CD4-positive, alpha-beta T cell treated with Interleukin-2 at 100 ng/mL for 4 hours (primary cell): ENCODE data around the gene DNAJC15.

Source experiments
- DNase-seq: peaks from one replicate; pipeline ENCODE4 v3.0.0-alpha.2; 2020; ENCODE audit warnings: low spot score

The DNAJC15 gene

DNA sequence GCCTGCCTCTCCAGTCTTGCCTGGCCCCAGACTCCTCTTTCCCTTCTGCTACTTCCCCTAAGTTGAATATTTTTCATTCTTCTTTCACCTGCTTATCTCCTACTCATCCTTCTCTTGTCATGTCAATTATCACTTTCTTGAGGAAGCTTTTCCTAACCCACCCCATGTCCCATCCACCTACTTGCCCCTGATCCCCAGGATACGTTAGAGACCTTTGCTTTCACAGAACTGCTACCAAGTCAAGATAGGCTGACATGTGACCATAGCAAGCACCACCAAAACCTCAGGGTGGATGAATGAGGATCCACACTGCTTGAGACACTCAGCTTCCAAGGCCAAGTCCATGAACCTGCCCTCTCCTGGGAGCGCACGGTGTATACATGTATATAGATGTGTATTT, 131.5 kb downstream of the DNAJC15 start:
- DNase-seq: no peak

DNA sequence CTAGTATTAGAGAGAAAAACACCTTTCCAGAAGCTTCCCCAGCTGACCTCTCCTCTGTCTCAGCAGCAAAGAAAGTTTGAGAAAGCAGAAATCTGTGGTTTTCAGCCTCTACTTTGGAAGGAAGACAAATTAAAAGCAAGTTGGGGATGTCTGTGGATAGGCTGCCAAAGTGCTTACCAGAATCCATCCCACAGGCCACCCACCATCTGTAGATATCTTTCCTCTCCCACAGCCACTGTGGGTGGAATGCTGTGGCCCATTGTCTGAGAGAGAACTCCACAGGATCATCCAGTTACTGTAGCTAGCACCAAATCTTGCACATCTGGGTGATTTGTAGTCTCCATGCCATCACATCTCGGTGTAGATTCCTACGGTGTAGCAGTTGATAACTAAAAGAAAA, 133.5 kb downstream of the DNAJC15 start:
- no peak for DNase-seq

DNA sequence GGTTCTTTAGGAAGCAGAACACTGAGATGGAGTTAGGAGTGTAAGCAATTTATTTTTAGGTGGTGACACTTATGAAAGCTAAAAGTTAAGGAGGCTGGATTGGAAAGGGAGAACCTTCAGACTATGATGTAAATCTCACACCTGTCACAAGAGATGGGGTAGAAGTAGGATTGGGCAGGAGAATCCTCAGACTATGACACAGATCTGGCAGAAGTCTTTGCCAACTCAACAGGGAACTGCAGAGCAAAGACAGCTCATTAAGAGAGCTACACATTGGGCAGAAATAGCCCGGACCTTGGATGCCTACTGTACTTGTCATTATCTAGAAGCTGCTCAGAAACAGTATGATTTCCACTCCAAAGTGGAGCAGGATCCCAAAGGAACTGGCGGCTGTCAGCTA, 134.4 kb downstream of the DNAJC15 start:
- DNase-seq: no peak

DNA sequence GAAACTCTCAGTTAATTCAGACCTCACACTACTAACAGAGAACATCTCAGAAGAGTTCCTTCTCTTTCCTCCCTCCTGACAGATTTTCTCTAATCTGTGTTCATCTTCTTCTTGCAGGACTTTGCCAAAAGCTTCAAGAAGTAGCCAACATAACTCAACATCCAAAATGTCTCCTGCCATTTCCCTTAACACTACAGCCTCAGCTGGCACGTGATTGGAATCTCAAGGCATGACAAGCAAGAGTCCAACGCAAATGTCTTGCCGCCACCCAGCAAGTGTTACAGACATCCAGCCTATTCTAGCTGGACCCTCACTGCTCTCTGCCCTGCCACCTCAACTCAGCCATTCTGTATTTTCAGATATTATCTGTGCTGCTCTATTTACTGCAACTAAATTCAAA, 135.1 kb downstream of the DNAJC15 start:
- no peak for DNase-seq

DNA sequence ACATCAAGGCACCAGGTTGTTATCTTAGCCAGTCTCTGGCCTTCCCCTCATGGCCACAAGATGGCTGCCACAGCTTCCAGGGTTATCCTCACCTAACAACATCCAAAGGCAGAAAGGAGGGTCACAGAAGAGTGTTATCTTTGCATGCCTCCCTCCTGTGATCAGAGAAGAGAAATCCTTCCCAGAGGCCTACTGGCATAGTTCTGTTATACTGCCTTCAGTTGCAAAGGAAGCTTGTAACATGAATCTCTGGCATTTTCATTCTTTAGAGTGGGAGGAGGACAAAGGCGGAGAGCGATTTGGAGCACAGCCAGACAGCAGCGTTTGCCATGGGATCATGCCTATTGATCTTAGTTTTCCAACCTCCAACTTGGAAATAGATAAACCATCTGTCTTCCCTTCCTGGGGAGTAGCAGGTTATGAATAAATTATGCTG, 135.7 kb downstream of the DNAJC15 start:
- DNase-seq: no peak
